GM11168 (cell line): ENCODE data around the gene NANOS3.
"Not testable (repeated sequence)": the region's sequence is repeated elsewhere in the genome, so short reads cannot be mapped to it uniquely, and the experiment has no call there.

Experiments used
- in situ Hi-C: fragments of 300-500 bp; cut with MboI; formaldehyde crosslinking; loops from one replicate; pipeline ENCODE4 v1.12.0; 2022; ENCODE audit warnings: low sequenced_read_pairs; ENCODE audit not compliant: unreplicated experiment

Gene NANOS3

DNA sequence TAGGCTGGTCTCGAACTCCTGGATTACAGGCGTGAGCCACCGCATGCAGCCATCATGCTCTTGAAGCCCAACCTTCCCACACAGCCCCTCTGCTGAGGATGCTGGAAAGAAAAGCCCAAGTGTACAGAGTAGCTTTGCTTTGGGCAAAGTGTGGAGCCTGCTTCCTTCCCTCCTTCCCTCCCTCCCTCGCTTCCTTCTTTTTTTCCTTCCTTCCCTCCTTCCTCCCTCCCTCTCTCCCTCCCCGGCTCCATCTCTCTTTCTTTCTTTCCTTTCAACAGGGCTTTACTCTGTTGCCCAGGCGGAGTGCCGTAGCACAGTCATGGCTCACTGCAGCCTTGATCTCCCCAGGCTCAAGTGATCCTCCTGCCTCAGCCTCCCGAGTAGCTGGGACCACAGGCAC, 31.7 kb downstream of the NANOS3 start:
- in situ Hi-C loops: no loop called here

DNA sequence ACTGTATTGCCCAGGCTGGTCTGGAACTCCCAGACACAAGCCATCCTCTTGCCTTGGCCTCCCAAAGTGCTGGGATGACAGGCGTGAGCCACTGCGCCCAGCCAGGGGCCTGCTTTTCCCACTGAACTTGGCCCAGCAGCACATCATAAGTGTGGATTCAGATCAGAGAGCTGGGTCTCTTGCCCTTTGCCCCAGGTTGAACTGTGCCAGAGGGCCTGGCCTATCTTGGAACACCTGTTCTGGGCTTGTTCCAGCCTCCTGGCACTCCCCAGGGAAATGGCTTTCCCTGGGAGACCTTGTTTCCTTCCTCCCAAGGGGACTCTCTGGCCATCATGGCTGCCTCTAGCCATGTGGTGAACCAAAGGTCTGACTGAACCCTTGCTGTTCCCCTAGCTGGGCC, 32.5 kb downstream of the NANOS3 start:
- in situ Hi-C loops: no loop called here

DNA sequence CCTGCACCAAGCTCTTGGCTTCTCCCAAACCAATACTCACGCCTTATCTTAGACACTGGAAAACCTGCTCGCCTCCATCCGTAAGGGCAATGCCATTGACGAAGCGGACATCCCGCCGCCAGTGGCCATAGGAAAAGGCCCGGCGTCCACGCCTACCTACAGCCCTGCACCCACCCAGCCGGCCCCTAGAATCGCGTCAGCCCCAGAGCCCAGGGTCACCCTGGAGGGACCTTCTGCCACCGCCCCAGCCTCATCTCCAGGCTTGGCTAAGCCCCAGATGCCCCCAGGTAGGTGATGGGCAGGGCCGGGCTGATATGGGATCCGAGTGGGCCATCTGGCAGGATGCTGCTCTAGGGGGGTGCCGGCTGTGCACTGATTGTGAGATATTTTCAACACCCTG, 36.4 kb downstream of the NANOS3 start:
- in situ Hi-C loops: no loop called here

DNA sequence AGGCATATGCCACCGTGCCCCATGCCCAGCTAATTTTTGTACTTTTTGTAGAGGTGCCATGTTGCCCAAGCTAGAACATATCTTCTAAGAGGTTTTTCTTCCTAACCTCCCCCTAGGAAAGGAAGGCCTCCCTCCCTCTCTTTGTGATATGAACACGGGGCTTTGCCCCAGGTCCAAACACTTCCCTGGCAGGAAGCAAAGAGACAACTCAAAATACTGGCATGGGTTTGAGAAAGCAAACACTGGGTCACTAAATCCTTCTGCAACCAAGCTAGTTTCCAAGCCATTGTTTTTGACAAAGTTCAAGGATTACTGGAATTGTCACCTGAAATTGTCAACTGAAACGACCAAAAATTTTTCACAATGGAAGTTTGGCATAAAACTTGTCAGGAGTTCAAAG, 37.8 kb downstream of the NANOS3 start:
- in situ Hi-C loops: no loop called here

DNA sequence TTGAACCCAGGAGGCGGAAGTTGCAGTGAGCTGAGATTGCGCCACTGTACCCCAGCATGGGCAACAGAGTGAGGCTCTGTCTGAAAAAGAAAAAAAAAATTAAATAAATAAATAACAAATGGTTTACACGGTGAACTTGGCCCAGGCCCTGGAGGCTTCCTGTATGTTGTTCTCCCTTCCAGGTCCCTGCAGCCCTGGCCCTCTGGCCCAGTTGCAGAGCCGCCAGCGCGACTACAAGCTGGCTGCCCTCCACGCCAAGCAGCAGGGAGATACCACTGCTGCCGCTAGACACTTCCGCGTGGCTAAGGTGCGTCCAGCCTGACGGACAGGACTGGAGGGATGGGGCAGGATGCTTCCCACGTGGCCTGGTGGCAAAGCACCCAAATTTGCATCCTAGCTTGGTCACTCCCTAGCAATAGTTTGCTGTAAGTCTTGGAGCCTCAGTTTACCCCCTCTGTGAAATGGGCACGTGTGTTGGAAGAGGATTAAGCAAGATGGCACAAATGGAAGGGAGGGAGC, 41.0 kb downstream of the NANOS3 start:
- in situ Hi-C loops: no loop called here

DNA sequence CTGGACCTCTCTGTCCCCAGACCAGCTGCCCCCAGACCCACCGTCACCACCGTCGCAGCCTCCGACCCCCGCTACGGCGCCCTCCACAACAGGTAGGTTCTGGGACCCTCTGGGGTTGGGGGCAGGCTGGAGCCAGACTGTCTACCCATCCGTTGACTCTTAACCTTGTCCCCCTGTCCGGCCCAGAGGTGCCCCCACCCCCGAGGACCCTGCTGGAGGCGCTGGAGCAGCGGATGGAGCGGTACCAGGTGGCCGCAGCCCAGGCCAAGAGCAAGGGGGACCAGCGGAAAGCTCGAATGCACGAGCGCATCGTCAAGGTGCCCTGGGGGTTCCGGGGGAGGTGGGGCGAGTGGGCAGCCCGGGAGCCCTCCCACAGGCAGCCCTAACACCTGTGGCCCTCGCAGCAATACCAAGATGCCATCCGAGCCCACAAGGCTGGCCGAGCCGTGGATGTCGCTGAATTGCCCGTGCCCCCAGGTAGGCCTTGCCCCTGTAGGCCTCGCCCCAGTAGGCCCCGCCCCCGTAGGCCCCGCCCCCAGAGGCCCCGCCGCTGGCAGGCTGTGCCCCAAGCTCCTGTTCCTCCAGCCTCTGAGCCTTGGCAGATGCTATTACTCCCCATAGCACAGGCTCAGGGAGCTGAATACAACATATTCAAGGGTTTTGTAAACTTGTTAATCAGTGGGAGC, 41.9 kb downstream of the NANOS3 start:
- in situ Hi-C loops: no loop called here

DNA sequence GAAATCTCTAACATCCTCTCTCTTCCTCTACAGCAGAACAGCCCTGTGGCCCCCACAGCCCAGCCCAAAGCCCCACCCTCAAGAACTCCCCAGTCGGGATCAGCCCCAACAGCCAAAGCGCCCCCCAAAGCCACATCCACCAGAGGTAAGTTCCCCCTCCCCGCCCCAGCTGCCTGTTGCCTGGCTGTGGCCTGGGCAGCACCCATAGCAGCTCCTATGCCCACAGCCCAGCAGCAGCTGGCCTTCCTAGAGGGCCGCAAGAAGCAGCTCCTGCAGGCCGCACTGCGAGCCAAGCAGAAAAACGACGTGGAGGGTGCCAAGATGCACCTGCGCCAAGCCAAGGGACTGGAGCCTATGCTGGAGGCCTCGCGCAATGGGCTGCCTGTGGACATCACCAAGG, 43.6 kb downstream of the NANOS3 start:
- in situ Hi-C loops: no loop called here

DNA sequence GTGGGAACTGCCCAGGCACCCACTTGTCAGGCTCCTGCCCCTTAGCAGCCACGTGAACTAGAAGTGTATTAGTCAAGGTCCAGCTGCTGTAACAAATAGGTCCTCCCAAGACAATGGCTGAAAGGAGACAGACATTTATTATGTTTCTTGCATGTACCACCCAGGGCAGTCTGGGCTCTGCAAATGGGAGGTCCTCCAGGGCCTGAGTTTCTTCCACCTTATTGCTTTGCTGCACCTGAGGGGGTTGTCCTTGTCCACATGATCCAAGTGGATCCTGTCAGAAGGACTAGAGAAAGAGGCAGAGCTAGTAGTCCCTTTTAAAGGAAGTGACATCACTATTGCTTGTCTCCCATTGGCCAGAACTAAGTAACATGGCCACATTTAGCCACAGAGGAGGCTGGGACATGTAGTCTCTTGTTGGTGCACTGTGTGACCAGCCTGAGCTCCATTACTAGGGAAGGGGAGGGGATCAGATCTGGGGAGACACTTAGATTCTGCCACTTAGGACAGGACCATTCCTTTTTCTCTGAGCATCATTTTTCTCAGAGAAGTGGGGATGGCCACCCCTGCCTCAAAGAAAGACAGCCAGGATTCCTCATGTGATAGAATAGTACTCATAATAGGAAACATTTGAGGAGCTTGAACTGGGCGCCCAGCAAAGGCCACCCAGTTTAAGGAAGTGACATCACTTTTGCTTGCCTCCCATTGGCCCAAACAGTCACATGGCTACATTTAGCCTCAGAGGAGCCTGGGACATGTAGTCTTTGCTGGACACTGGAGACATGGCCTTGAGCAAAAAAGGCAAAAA, 44.2 kb downstream of the NANOS3 start:
- in situ Hi-C loops: no loop called here

DNA sequence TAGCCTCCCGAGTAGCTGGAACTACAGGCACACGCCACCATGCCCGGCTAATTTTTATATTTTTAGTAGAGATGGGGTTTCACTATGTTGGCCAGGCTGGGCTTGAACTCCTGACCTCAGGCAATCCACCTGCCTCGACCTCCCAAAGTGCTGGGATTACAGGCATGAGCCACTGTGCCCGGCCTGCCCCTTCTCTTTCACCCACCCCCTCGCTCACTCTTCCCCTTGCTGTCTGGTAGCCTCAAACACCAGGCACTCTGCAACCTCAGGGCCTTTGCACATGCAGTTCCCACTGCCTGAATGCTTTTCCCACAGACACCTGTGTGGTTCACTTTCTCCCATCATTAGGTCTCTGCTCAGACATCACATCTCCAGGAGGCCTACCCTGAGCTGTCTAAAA, 45.2 kb downstream of the NANOS3 start:
- in situ Hi-C loops: not testable (repeated sequence)

DNA sequence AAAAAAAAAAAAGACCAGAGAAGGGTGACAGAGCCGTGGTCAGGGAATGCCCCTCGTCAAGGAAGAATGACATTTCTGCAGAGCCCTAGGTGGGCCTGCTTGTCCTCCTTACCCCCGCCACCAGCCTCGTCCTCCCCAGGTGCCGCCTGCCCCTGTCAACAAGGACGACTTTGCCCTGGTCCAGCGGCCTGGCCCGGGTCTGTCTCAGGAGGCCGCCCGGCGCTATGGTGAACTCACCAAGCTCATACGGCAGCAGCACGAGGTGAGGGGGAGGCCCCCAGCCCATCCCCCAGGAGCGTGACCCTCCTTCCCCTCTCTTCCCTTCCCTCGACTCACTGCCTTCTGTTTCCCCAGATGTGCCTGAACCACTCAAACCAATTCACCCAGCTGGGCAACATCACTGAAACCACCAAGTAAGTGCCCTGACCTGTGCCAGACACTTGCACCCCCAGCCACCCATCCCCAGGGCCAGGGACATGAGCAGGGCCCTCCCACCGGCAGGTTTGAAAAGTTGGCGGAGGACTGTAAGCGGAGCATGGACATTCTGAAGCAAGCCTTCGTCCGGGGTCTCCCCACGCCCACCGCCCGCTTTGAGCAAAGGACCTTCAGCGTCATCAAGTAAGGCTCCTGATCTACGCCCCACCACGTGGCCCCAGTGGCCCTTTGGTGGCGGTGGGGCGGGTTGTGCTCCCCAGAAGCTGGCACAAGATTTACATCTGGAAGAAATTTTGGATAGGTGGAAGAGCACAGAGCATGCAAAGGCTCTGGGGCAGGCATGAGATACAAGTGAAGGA, 46.5 kb downstream of the NANOS3 start:
- in situ Hi-C loops: no loop called here

DNA sequence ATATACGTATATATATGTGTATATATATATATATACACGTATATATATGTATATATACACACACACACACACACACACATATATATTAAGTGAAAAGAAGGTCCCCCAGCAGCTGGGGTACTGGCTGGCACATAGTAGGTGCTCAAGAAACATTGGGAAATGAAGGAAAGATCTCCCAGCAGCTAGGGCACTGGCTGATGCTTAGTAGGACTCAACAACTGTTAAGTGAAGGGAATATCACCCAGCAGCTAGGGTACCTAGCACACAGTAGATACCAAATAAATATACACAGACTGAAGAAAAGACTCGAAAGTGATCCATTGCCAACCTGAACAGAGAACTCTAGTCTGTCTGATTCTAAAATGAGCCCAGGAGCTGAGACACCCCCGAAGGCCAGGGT, 49.1 kb downstream of the NANOS3 start:
- in situ Hi-C loops: no loop called here

DNA sequence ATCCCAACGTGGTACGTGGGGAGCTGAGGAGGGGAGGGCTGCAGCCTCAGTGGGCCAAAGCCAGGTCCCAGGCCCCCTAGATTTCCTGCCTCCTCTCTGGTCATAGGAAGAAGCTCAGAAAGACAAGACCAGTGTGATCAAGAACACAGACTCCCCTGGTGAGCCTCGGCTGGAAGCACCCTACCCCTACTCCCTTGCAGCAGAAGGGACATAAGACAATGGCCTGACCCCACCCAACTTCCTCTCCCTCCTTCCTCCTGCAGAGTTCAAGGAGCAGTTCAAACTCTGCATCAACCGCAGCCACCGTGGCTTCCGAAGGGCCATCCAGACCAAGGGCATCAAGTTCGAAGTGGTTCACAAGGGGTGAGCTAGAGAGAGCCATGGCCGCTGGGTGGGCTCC, 49.8 kb downstream of the NANOS3 start:
- in situ Hi-C loops: no loop called here

DNA sequence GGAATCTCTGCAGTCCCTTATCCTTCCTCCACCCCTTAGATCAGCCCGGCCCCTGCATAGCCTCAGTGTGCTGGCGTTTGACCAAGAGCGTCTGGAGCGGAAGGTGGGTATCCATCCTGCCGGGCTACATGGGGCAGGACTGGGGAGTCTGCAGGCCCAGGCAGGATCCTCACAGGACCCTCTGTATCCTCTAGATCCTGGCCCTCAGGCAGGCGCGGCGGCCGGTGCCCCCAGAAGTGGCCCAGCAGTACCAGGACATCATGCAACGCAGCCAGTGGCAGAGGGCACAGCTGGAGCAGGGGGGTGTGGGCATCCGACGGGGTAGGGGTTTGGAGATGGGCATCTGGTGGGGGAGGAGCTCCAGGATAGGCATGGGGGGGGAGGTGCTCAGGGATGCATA, 52.4 kb downstream of the NANOS3 start:
- in situ Hi-C loops: no loop called here

DNA sequence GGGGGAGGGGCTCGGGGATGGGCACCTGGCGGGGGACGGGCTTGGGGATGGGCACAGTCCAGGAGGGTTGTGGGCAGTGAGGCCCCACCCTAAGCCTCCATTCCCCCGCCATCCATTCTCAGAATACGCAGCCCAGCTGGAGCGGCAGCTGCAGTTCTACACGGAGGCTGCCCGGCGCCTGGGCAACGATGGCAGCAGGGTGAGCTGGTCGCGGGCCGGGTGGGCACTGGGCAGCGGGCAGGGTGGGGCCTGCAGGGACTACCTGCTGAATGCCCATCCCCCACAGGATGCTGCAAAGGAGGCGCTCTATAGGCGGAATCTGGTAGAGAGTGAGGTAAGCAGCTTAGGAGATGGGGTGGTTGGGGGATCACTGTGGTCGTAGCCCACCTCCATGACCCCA, 53.0 kb downstream of the NANOS3 start:
- in situ Hi-C loops: no loop called here
